ENCODE measurements around the gene ABLIM1.

ABLIM1 gene

DNA sequence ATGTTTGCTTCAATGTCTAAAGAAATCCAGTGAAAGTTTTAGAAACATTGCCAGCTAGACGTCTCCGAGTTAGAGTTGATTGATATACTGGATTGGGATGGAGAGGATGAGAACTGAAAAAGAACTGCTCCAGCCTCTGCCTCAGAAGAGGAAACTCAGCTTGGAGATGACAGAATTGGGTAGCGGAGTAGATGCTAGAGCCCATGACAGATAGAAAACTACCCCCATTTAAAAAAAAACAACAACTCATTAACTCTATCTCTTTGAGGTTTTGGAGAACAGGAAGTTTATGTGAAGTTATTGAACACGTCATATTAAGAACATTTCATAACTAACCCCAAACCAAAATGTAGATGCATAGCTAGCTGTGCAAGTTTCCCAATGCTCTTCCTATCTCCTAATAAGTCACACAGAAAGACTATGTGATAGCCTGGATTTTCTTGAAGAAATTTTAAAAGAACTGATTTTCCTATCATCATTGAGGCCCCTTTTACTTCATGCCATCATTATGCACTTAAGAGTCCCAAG is 225.4 kb downstream of the ABLIM1 start:
- intact Hi-C loops (cut with DNase I) = no loop called here
- no peak for DNase-seq

DNA sequence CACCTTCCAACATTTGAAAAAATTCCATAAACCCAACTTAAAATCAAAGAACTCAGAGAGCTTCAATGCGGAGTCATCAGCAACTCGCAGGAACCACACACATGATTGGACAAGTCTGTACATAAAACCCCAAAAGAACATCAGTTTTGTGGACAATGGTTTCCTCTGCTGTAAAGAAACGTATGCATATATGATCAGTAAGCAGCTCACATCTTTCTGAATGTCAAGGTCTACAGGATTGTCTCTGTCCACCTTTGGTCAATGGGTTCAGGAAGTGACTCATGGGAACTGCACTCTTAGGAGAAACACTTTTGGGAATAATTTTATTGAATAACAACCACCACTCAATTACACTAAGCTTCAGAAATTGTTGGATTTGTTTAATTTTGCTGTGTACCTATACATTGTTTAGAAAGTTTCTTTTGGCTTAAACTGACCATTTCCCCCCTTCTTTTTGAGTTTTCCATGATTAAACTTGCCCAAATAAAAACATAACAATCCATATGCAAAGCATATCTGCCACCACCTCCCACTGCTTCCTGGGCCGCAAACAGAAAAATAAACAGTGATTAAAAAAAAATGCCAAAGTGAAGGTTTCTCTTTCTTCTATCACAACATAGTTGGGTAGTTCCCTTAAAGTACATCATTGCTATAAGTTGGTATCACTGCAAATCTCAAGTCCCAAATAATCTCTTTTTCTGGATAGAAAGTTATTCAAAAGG is 226.5 kb downstream of the ABLIM1 start:
- intact Hi-C loops (cut with DNase I) = no loop called here
- no peak for DNase-seq

GRCh38 chr10:114430688-114431413 is 227.2 kb downstream of the ABLIM1 start:
- no peak for DNase-seq
- intact Hi-C loops (cut with DNase I) = no loop called here

DNA sequence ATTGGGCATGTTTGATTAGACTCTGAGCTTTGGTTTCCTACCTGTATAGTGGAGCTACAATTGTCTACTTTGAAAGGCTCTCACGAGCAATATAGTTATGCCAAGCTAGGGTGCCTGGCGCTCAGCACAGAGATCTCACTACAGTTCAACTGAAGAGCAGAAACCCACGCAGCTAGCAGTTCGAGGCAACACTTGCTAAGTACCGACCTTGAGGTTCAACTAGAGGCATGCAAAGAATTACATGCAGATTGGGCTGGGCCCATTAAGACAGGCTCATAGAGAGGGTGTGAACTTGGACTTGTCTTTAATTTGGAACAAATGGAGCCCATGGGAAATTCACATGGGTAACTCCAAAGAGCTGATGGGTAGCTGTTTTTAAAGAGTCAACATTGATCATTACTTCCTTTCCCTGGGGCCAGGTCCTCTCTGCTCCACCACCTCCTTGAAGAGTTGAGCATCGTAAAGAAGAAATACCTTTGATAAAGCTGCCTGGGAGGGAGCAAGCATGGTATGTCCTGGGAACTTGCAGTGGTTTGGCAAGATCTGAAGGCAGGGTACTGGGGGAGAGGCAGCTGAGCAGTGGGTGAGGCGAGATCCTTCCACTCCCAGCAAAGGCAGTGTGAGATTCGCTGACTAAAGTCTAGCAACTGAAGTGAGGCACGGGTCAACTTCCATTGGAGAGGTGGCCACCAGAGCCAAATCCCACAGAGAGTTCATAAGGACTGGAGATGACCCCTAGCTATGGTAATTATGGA is 228.3 kb downstream of the ABLIM1 start:
- intact Hi-C loops (cut with DNase I) = no loop called here
- DNase-seq = no peak

- no peak for DNase-seq
- intact Hi-C loops (cut with DNase I) = no loop called here
These were observed 230.8 kb downstream of the ABLIM1 start for GRCh38 chr10:114427124-114427852.

DNA sequence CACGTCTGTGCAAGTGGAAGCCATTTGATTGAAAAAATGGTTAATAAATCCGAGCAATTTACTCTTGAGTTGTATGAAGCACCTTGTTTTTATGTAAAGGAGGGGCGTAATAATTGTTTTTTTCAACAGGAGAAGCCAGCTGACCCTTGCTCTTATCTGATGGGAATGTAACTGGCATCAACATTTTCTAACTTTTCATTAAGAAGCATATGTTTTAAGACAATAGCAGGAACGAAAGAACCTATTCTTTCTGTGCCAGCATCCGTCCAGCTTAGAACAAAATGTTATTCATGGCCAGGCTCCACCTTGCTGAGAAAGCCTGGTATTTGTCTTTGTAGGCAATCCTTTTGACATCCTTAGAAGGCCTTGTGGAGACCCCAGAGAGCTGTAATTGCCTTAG is 231.6 kb downstream of the ABLIM1 start:
- intact Hi-C loops (cut with DNase I) = no loop called here
- no peak for DNase-seq

DNA sequence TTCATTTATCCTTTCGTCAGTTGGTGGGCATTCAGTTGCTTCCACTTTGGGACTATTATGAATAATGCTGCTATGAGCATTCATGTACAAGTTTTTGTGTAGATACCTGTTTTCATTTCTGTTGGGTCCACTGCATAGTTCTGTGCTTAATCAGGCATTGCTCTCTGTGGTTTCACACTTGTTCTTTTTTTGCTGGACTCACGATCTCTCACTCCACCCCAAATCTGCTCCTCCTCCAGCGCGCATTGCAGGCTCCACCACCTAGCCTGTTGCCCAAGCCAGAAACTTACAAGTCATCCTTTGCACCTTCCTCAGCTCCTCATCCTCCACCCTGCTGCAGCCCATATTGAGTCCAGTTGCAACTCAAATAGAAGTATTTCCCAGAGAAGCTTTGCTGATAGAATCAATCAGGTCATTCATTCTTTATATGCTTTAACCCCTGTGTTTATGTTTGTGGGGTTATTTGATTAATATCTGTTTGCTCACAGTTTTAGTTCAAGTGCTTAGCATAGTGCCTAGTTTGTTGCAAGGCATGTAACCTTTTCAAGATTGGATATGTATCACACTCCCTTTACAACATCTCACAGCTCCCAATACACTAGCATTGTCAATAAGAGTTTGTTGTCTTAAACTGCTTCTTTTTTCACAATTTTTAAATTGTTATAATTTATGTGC is 237.1 kb downstream of the ABLIM1 start:
- no peak for DNase-seq
- intact Hi-C loops (cut with DNase I) = no loop called here

DNA sequence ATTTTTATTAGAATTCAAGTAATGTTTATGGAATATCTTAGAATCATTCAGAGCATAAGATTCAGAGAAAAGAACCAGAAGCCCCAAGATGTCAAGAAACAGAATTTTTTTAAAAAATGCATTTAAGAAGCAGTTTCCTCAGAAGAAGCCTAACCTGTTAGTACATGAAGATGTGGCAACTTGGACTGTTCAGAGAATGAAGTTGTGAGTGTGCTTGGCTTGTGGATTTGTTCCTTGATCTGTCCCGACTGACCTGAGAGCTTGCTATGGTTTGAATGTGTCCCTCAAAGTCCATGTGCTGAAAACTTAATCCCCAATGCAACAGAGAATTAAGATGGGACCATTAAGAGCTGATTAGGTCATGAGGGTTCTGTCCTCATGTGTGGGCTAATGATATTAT is 240.0 kb downstream of the ABLIM1 start:
- intact Hi-C loops (cut with DNase I) = no loop called here
- no peak for DNase-seq

DNA sequence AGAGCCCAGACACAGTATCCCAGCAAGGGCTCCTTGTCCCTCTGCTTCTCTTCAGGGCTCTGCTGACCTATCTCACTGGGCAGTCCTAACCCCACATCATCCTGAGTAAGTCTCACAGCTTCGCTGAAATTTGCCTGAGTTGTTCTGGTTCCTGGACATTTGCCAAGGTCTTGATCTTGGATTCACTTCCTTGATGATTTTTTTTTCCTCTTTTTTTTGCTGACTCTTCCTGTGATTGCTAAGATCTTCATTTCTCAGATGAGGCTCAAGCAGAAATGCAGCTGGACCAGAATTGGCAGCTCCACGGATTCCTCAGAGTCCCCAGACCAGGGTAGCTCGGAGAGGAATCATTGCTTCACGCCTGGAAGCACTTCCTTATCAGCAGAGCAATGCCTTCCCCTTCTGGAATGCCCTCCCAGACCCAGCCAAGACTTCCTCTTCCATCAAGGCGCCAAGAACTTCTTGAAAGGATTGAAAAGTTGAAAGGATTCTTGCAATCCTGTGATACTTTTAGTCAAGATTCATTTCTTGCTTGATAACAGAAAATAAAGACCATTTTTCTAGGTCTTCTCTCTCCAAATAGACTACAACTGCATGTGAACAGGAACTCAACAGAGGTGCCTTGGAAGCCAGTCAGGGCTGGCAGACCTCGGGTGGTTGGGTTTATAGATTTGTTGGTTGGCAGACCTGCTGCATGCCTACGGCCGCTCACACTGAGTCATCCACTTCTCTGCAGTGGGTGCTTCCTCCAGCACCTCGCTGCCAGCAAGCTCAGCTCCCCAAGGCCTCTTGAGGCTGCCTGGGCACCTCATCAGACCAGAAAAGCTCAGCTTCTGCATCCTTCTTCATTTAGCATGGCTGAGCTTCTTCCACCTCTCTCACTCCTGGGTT is 244.9 kb downstream of the ABLIM1 start:
- peak in 7 of 10 donors; percentile 20 to 92 (median 59) for DNase-seq
- intact Hi-C loops (cut with DNase I) = no loop called here

DNA sequence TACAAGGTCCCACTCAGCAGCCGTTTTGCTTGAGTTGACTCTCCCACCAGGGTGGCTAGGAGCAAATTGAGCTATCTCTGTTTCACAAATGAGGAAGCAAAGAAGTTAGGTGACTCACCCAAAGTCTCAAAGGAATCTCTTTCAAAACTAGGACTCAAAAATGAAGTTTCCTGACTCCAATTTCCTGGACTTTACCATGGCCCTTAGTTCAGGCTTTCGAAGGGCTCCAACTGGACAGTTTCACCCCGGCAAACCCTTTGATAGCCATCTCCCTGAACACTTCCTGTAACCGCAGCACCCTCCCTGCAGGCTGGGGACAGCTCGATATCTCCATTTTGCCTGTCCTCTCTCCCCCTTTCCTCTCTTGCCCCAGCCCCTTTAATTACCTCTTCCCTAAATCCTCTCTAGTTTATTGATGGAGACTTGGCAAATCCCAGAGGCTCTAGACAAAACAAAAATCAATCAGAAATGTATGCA is 249.1 kb downstream of the ABLIM1 start:
- no peak for DNase-seq
- intact Hi-C loops (cut with DNase I) = no loop called here

- no peak for DNase-seq
- intact Hi-C loops (cut with DNase I) = no loop called here
These were observed 249.7 kb downstream of the ABLIM1 start for GRCh38 chr10:114408112-114408967.

DNA sequence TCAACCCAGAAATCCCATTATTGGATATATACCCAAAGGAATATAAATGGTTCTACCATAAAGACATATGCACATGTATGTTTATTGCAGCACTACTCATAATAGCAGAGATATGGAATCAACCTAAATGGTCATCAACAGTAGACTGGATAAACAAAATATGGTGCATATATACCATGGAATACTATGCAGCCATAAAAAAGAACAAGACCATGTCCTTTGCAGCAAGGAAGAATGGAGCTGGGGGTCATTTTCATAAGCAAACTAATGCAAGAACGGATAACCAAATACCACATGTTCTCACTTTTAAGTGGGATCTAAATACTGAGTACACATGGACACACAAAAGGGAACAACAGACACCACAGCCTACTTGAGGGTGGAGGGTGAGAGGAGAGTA is 251.6 kb downstream of the ABLIM1 start:
- intact Hi-C loops (cut with DNase I) = no loop called here
- DNase-seq = no peak

DNA sequence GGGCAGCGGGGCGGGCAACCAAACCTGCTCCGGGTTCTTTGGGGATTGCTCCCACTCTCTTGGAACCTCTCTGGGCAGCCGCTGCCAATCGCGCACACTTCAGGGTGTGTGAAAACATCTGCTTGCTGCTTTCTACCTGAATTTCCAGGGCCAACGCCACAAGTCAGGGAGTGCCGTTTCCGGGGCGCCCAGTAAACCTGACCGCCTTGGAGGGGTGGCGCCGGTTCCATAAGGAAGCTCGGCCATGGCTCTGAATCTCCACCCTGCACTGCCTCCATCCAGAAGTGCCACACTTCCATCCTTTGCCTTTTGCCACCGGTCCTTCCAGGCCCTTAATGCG is 253.1 kb downstream of the ABLIM1 start:
- intact Hi-C loops (cut with DNase I) = no loop called here

DNA sequence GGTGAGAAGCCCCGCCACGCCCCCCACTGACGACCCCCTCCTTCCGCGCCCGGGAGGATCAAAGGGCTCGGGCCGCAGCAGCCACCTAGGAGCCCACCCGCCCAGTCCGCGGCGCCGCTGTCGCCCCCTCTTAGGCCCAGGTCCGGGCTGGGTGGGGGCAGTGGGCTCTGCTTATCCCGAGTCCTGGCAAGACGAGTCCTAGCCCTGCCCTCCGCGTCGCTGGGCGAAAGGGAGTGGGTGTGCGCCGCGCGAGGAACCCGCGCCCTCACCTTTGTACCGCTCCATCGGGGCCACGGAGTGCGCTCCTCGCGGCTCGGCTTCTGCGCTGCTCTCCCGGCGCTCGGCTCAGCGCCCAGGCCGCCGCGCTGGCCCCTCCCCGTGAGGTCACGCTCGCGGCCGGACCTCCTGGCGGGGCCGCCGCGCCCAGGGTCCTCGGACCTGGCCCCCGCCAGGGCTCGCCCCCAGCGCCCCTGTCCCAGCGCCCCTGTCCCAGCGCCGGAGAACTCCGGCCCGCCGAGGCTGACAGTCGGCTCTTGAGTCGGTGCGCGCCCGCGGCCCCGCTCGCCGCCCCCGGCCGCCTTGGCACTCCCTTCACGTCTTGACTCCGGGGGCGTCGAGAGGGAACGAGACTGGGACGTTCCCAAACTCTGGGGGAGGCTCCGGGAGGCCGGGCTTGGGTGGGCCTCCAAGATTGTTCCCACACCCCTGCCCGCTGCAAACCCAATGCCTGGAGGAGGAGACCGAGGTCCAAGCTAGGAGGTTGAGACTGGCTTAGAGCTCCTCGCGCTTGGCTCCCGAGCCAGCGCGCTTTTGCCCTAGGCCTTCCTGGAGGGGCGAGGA is 253.7 kb downstream of the ABLIM1 start, which contains the start of gene AFAP1L2:
Gene AFAP1L2, minus strand, starts transcription at position 332 of the 840 bp plus-strand sequence. Its CDS starts 47 bp downstream, at position 285.
- DNase-seq = peak in 1 of 10 donors; percentile 86
- intact Hi-C loops (cut with DNase I) = no loop called here

More for the DNA sequence above, 253.1 kb downstream of the ABLIM1 start:
- DNase-seq = no peak

DNA sequence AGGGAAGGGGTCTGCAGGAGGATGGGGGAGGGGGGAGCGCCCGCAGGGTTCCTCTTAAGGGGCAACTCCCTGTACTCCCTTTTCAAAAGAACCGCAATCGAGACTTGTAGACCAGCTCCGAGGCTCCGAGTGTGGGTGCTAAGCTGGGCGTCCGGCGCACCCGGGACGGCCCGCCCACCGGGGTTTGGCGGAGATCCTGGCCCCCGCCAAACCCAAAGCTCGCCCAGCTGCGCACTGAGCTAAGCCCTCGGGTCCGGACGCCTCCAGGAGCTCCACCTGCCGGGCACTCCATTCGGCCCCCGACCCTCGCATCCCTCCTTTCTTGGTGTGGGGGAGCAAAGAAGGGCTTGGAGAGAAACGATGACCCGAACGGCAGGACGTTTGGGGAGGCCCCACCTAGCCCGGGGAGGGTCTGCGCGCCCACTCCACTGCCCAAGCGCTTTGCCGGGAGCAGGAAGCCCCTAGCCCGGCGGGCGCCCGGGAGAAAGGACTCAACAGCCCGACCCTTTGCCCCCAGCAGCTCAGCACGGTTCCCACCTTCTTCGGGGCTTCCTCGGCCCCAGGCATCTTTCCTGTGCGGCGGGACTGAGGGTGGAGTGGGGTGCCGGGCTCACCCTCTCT is 254.4 kb downstream of the ABLIM1 start:
- intact Hi-C loops (cut with DNase I) = no loop called here
- DNase-seq = peak in 1 of 10 donors; percentile 78

DNA sequence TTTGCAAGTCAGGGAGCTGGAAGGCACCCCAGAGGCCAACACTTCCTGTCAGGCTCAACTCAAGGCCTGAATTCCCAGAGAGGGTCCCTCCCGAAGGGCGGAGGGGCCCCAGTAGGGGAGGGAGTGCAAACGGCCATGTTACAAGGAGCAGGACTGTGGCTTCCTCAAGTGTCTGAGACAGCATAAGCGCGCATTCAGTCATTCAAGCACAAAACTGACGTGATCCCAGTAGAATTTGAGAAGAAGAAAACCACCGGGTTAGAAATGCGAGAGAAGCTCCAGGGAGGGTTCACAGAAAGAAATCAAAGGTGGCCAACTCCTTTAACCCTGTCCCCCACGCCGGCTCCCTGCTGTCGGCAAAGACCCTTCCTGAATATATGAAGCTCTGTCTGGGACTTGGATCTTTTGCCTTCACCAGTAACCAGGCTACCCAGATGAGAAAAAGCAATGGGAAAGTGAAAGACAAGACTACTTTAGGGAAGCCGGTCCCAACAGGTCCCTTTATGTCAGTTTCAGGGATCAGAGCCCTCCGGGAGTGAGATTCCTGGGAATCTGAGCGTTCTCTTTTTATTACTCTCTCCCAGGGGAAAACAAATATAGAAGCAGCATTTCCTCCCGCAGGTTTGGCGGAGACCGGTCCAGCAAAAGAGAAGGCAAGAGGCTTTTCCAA is 255.1 kb downstream of the ABLIM1 start:
- intact Hi-C loops (cut with DNase I) = no loop called here
- no peak for DNase-seq
